ENCODE measurements around the gene NPY5R.

DNA sequence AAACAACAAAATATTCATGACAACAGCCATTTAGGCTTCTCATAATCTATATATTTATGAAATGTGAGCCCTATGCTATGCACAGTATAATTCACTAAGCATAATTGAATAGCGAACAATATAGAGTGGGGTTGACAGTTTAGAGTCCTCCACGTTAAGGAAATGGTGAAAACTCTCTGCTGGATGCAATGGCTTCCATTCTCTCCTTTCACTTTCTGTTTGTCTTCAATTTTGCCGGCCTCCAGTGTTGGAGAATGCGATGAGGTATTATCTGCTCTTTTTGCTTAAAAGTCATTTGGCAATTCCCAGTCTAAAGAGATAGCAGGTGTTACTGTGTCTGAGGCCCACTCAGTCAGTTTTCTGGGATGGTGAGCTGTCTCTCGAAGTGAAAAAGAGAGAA lies 52.1 kb downstream of the NPY5R start:
- TF ChIP-seq CTCF (conservative IDR thresholded peaks at IDR 0.05) (no peak), EZH2 (IDR thresholded peaks at IDR 0.05; ENCODE audit: low read depth) (no peak)
